SU-DHL-6 (cell line): ENCODE data around the gene ADAM19.

ENCODE experiments used
- H2AFZ ChIP-seq: fragments of 200-600 bp; sonication (generic); 2 replicates; pipeline ENCODE4 v1.6.1; 2014; ENCODE audit warnings: low read depth, mild to moderate bottlenecking, moderate library complexity, mixed read lengths, antibody characterized with exemption, low read length; ENCODE audit not compliant: severe bottlenecking
- H3F3A ChIP-seq: fragments of 200-600 bp; shearing (Covaris generic); 2 replicates; pipeline ENCODE4 v1.6.0; 2016; ENCODE audit warnings: antibody characterized with exemption, mild to moderate bottlenecking; ENCODE audit not compliant: insufficient read depth
- H3K27ac ChIP-seq: fragments of 200-600 bp; sonication (generic); 2 replicates; pipeline ENCODE4 v1.5.1; 2016; ENCODE audit warnings: low read depth, mild to moderate bottlenecking, low read length, moderate library complexity, mixed read lengths
- H3K27me3 ChIP-seq: fragments of 200-600 bp; sonication (generic), shearing (Covaris generic); 2 replicates; pipeline ENCODE4 v1.6.0; 2014; ENCODE audit warnings: mild to moderate bottlenecking, low read length
- H3K36me3 ChIP-seq: fragments of 200-600 bp; sonication (generic); 2 replicates; pipeline ENCODE4 v1.6.1; 2014; ENCODE audit warnings: mild to moderate bottlenecking, low read length, mixed read lengths
- H3K4me2 ChIP-seq: fragments of 300-600, 200-600 bp; shearing (Covaris generic), sonication (generic); 2 replicates; pipeline ENCODE4 v1.6.0; 2014; ENCODE audit warnings: low read length, low read depth, mild to moderate bottlenecking; ENCODE audit not compliant: poor library complexity, severe bottlenecking
- H3K4me3 ChIP-seq: fragments of 200-600 bp; sonication (generic); 2 replicates; pipeline ENCODE4 v1.5.1; 2014; ENCODE audit warnings: antibody characterized with exemption, low read length, mild to moderate bottlenecking, mixed read lengths; ENCODE audit not compliant: insufficient read depth, poor library complexity, severe bottlenecking
- H3K79me2 ChIP-seq: fragments of 200-600 bp; sonication (generic); 2 replicates; pipeline ENCODE4 v1.6.1; 2014; ENCODE audit warnings: mild to moderate bottlenecking, low read length, moderate library complexity; ENCODE audit not compliant: insufficient read depth
- H3K9ac ChIP-seq: fragments of 200-600 bp; sonication (generic); 2 replicates; pipeline ENCODE4 v1.7.0; 2014; ENCODE audit warnings: mild to moderate bottlenecking, low read length
- H3K9me2 ChIP-seq: fragments of 200-600 bp; sonication (generic); replicated peaks from 2 replicates; pipeline ENCODE4 v1.6.1; 2014; ENCODE audit warnings: low read length; ENCODE audit not compliant: insufficient read depth
- H3K9me3 ChIP-seq: fragments of 200-600 bp; sonication (generic); 2 replicates; pipeline ENCODE4 v1.6.1; 2014; ENCODE audit warnings: low read length, mixed read lengths; ENCODE audit not compliant: insufficient read depth
- H4K20me1 ChIP-seq: fragments of 200-600 bp; sonication (generic); 2 replicates; pipeline ENCODE4 v1.6.1; 2014; ENCODE audit warnings: low read depth, mild to moderate bottlenecking, antibody characterized with exemption, low read length, moderate library complexity, mixed read lengths
- CTCF ChIP-seq: fragments of 200-600 bp; sonication (generic); IDR thresholded peaks from one replicate; pipeline ENCODE4 v1.5.1; 2017; ENCODE audit warnings: antibody characterized with exemption, mild to moderate bottlenecking, low read length, moderate library complexity; ENCODE audit not compliant: insufficient read depth, poor library complexity, severe bottlenecking
- EZH2phosphoT487 ChIP-seq: fragments of 200-600 bp; sonication (generic), shearing (Covaris generic); conservative IDR thresholded peaks from 2 replicates; pipeline ENCODE4 v1.6.1; 2018; ENCODE audit warnings: mild to moderate bottlenecking, antibody characterized with exemption, low read length, moderate library complexity, mixed read lengths

The ADAM19 gene

DNA sequence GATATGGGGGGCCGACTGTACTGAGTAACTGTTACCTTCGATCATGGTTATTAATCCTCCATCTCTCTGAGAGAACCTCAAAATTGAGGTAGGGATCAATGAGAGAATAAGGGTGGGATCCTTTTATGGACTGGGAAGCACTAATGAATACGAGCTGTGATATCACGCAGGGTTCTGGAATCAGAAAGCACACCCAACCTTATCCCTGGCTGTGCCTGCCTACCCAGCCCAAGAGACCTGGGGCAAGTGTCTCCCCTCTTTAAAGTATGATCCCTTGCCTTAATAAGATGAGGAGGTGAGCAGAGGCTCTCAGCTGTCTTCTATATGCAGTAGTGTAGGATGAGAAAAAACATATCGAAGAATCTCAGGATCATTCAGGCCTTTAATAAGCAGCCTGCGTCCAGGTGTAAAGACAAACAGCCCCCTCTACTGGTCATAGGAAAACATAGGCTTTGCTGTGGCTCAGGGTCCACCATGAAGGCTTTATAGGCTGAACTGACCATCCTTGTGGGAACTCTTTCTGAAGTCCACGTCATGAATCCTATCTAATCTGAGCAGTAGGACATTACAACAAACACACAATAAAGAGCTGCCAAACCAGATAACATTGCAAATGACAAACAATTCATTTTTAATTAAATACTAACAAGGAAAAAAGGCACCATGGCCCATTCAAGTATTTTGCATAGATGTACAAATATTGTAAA is 98.7 kb downstream of the ADAM19 start:
- no peaks in the 10 kb centered on the region for H3F3A ChIP-seq
- H3K36me3 ChIP-seq, result no peaks in the 10 kb centered on the region
- no peak overlapping the region for H3K9ac ChIP-seq
- H3K27me3 ChIP-seq, result no peaks in the 10 kb centered on the region
- H3K27ac ChIP-seq, result no peak overlapping the region
- no peaks in the 10 kb centered on the region for H3K79me2 ChIP-seq
- no peaks in the 10 kb centered on the region for H3K9me2 ChIP-seq
- H3K4me3 ChIP-seq, result no peak overlapping the region
- TF ChIP-seq CTCF (peak; percentile 72), EZH2phosphoT487 (no peak)
- no peaks in the 10 kb centered on the region for H3K9me3 ChIP-seq
- H4K20me1 ChIP-seq, result no peaks in the 10 kb centered on the region
- no peak overlapping the region for H2AFZ ChIP-seq
- no peak overlapping the region for H3K4me2 ChIP-seq

- Histone ChIP-seq H3K9ac (no peak overlapping the region), H3K27ac (no peak overlapping the region), H3K9me2 (no peaks in the 10 kb centered on the region), H3K4me2 (no peak overlapping the region), H3K9me3 (no peaks in the 10 kb centered on the region), H3F3A (no peaks in the 10 kb centered on the region), H3K36me3 (no peaks in the 10 kb centered on the region), H4K20me1 (no peaks in the 10 kb centered on the region), H3K4me3 (no peak overlapping the region), H3K27me3 (no peaks in the 10 kb centered on the region), H3K79me2 (no peaks in the 10 kb centered on the region), H2AFZ (no peak overlapping the region)
- TF ChIP-seq EZH2phosphoT487, result no peak
- no peak for TF ChIP-seq CTCF
These were observed 100.1 kb downstream of the ADAM19 start for GRCh38 chr5:157475432-157475831.

DNA sequence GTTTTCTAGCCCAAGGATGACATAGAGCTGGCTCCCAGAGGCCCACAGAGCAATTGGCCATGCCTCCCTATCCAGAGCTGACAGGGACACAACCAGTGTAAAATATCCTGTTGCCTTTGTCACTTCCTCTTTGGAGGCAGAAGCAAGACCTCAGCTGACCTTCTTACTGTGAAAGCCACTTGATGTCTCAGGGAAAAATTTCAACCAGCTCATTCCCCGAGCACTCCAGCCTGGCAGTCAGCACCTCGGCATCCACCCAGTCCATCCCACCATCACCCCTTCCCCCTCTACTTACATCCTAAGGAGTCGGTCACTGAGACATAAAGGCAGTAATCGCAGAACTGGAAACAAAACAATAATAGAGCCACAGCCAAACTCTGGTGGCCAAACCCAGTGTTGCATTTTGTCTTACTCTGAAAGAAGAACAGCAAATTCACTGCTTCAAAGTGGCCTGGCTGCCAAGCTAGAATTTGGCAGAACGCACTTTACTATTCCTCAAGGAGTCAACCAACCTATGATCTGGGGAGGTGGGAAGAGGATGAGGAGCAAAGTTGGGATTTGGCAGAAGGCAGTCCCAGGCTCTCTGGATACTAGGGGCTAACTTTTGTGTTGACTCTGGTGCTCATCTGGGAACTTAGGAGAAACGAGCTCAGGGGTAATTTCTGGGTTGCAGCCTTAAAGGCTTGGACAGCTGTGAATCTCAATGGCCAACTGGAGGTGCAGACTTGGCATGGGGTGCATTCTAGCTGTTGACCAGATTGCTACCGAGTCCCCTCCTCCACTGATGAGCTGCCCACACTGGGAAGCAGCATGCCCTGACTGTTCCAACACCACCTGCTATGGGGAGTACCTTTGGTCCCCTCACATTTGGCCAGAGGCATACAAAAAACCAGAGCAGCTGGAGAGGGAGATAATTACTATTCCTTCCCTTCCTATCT is 101.9 kb downstream of the ADAM19 start:
- Histone ChIP-seq H3K4me3 (no peak overlapping the region), H3K9me2 (no peaks in the 10 kb centered on the region), H3K27ac (no peak overlapping the region), H2AFZ (no peak overlapping the region), H3K36me3 (no peaks in the 10 kb centered on the region), H3K79me2 (no peaks in the 10 kb centered on the region), H3K4me2 (no peak overlapping the region), H3K27me3 (no peaks in the 10 kb centered on the region), H4K20me1 (no peaks in the 10 kb centered on the region), H3K9me3 (no peaks in the 10 kb centered on the region), H3F3A (no peaks in the 10 kb centered on the region), H3K9ac (no peak overlapping the region)
- TF ChIP-seq EZH2phosphoT487 (no peak), CTCF (no peak)
